Stimulated activated CD4-positive, alpha-beta T cell treated with anti-CD3 and anti-CD28 coated beads, Interleukin-4, amount 100 ng/mL, for 48 hours (primary cell): ENCODE data around the gene MYO5B.
"Not testable (repeated sequence)": the region's sequence is repeated elsewhere in the genome, so short reads cannot be mapped to it uniquely, and the experiment has no call there.

Source experiments
- DNase-seq, 2 donors: peaks; one replicate each; pipeline ENCODE4 v3.0.0-alpha.2; 2020; ENCODE audit warnings: low read depth in 2 of 2

MYO5B gene

GRCh38 chr18:50194631-50195532 lies at the start of gene MYO5B:
Gene MYO5B (minus strand): TSS chr18:50195147. CDS start chr18:50194793, 354 bp downstream.
- DNase-seq: peak; percentile 46 to 54

DNA sequence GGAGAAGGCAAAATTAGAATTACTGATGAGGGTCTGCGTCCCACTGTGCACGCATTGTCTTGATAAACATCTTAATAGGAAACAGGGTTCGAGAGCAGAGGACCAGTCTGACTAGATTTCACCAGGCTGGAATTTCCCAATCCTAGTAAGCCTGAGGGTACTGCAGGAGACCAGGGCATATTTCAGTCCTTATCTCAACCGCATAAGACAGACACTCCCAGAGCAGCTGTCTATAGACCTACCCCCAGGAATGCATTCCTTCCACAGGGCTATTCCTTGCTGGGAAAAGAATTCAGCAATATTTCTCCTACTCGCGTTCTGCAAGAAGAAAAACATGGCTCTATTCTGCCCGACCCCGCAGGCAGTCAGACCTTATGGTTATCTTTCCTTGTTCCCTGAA lies 46.8 kb upstream of the MYO5B start:
- DNase-seq: not testable (repeated sequence)

- DNase-seq: no peak
These were observed 45.2 kb upstream of the MYO5B start for GRCh38 chr18:50240080-50240563.

GRCh38 chr18:50232419-50232818 lies 37.5 kb upstream of the MYO5B start:
- DNase-seq: no peak

DNA sequence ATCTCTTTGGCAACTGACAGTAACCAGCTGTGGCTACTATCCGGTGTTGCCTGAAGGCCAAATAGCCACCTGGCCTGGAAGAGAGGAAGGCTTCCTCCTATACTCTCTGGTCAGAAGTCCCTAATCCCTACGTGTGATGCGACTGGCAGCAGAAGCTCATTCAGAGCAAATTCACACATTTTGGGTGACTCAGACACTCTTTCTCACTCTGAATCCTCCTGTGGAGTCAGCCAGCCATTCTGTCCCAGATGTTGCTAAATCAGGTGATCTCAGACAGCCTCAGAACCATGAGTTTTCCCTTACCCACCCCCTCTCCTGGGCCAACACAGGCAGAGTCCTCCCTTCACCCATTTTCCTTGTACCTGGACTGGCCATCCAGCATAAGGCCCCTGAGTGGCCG lies 36.7 kb upstream of the MYO5B start:
- DNase-seq: no peak

GRCh38 chr18:50220249-50220648 lies 25.3 kb upstream of the MYO5B start:
- DNase-seq: not testable (repeated sequence)

GRCh38 chr18:50218432-50219197 lies 23.7 kb upstream of the MYO5B start:
- peak in 1 of 2 donors; percentile 14 for DNase-seq

- DNase-seq: no peak
These were observed 14.4 kb upstream of the MYO5B start for GRCh38 chr18:50209311-50209710.

DNA sequence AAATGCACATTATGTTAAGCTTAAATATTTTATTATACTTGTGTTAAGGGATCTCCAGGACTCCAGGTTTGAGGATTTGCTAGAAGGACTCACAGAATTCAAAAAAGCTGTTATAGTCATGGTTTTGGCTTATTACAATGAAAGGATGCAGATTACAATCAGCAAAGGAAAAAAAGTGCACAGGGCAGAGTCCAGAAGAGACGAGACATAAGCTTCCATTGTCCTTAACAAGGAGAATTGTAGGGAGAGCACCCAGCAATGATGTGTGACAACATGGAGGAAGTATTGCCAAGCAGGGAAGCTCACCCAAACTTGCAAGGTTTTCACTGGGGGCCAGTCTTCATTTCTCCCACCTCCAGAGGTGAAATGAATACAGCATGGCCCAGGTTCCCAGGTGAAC lies 12.8 kb upstream of the MYO5B start:
- DNase-seq: no peak

DNA sequence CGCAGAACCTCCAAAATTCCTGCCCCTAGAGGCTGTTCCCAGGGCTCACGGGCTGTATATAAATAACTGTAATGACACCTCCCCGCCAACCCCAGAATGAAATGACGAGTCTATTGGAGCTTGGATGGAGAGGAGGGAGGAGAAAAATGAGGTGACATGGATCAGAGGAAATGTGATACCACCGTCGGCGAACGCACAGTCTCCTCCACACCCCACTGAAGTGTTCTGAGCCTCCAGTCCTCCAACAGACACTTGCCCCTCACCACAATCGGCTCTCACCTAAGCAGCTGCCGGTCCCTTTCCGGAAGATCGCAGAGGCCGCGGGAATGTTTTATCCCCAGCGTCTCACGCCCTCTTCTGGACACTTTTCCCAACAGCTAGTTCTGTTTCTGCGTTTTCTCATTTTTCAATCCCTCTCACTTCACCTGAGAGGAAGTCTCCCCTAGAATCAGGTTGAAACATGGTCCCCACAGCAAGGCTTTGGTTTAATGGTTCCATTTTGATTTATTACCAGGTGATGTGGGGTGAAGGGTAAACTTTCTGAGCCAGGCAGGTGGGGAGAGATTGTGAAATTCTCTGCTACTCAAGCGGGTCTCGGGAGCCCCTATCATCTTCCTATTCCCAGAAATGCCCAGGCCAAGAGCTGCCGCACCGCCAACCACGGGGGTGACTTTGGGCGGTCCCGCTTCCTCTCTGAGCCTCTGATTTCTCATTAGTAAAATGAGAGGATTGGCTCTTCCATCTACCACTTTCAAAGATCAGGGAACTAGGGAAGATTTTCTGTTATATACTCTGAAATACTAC lies 9.1 kb upstream of the MYO5B start:
- peak in 1 of 2 donors; percentile 11 for DNase-seq

DNA sequence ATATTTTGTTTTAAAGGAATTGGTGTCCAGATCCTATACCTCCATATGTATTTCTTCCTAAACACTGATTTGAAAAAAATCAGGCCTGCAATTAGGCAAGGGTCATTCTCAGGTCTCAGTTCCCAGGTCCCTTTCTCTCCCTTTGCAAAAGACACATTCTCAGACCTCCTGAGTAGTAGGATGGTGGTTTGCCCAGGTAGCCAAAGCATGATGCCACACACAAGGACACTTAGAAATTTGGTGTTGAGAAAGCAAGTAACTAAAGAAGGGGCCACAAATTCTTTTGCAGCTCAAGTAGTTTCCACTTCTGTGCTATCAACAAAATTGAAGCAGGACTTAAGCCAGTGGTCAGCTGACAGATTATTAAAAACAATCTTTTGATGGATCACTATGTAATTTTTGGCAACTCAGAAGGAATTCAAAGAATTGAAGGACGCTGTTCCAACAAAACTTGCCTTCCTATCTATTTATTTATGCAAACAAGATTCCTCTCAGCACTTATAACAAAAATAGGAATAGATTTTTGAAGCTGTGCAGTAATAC lies 6.6 kb upstream of the MYO5B start:
- DNase-seq: no peak

- DNase-seq: no peak
These were observed 5.0 kb upstream of the MYO5B start for GRCh38 chr18:50199921-50200320.

GRCh38 chr18:50199346-50199855 lies 4.5 kb upstream of the MYO5B start:
- DNase-seq: no peak

DNA sequence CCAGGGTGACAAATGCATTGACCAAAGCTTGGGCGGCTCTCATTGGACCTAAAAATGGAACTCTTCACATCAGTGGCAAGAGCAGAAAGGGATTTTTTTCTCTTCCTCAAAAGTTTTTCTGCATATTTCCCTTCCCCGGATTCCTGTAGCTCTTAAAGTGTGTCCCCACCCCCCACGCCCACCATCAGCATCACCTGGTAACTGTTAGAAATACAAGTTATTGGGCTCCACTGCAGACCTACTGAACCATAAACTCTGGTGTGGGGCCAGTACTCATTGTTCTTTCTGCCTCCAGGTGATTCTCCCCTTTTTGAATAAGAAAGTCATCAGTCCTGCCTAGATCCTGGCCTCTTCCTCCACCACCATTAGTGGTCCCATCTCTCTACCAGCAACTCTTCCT lies 1.3 kb upstream of the MYO5B start:
- DNase-seq: no peak

DNA sequence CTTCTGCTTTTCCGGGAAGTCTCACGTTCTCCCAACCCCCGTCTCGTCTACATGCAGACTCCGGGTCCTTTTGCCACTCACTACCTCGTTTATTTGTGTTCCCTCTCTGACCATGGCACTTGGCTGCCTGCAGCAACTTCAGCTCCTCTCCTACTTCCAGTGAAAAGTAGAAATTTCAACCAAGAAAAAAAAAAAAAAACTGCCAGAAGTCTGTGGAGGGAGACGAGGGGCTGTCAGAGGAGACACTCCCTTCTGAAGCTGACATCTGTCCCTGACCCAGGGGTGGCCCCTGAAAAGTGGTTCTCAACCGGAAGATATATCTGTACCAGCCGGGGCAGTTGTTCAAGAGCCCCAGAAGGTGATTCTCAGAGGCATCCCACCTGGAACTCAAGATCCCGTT lies 742 bp upstream of the MYO5B start:
- no peak for DNase-seq

DNA sequence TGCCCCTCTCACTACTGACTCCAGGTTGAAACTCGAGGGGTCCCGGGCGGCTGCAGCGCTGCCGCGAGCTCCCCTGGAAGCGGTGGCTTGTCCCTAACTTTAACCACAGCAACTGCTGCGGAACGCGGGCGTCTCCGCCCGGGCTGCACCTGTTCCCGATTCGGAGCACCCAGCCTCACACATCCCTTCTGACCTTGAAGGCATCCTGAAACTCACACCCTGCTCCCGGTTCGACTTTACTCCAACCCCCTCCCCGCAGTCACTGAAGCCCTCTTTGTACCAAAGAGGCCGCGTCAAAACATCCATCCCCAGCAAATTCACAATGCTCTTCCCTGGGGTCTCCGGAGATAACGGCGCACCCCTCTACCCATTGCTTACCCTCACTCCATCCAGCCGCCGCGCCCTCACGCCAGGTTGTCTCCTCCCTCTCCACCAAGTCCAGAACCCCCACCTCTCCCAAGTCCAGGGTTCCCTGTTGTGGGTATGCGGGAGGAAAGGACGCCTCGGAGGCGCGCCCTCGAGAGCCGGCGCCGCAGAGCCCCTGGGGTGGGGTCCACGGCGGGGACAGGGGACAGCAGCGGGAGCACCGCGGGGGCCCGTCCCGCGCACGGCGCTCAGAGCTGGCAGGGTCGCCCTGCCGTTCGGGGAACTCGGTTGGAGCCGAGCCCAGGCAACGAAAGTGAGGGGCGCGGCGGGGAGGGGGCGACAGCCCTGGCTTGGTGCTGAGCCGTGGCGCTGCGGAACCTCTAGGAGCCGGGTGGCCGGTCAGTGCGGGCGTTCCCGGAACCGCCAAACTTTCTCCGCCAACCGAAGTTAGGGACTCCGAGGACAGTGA lies 934 bp downstream of the MYO5B start:
- DNase-seq: no peak

GRCh38 chr18:50192995-50193795 lies 1.8 kb downstream of the MYO5B start:
- no peak for DNase-seq

DNA sequence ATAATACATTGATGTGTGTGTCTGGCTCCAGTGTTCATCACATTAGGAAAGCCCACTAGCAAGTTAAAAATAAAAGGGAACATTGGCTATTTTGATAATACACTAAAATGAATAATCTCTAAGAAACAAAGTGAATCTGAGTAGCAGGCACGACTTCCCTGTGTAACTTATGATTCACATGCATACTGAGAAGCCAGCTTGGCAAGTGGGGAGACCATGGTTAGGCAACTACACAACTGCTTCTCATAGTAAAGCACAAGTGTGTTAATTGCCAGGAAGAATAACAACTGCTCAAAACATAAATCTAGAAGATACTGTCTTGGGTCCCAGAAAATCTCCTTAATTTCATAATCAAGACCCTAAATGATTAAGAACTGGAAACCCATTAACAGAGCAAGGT lies 4.0 kb downstream of the MYO5B start:
- DNase-seq: no peak

GRCh38 chr18:50190236-50190635 lies 4.7 kb downstream of the MYO5B start:
- no peak for DNase-seq

GRCh38 chr18:50189160-50189559 lies 5.8 kb downstream of the MYO5B start:
- no peak for DNase-seq
